ENCODE results near the gene TMIE. TPM values are rescaled to one million over a fixed set of nuclear protein-coding genes. Genes with fewer than 3 reads are reported as not detected.

Gene TMIE
- polyA plus RNA-seq, 1 donor (not counting 4 experiments of a cell fraction or from before 2014, with no cell fraction given) = 0.07 TPM

GRCh38 chr3:46695962-46696894 is 5.0 kb upstream of the TMIE start:
- no peaks in the 10 kb centered on the region for H3K36me3 ChIP-seq (ENCODE audit: control insufficient read depth in 2 of 2, extremely low read depth in 1 of 2, insufficient read depth in 2 of 2, low read length in 2 of 2)
- no peak overlapping the region for H3K4me2 ChIP-seq (ENCODE audit: control insufficient read depth, extremely low read depth, insufficient read depth, low read depth, low read length)
- H4K20me1 ChIP-seq (ENCODE audit: control insufficient read depth, extremely low read depth, insufficient read depth, low read length) = no peaks in the 10 kb centered on the region
- H3K4me1 ChIP-seq (ENCODE audit: control insufficient read depth, extremely low read depth, insufficient read depth, low read length) = peaks cover 30% of the 10 kb centered on the region
- no peak overlapping the region for H3K9ac ChIP-seq (ENCODE audit: control insufficient read depth, extremely low read depth, insufficient read depth, low read length)
- dilution Hi-C loops (cut with MboI; ENCODE audit: extremely low pct_ligation_motif_present, low sequenced_read_pairs) = no loop called here
- H2AFZ ChIP-seq (ENCODE audit: control insufficient read depth, low read length) = no peak overlapping the region
- H3K79me2 ChIP-seq (ENCODE audit: control insufficient read depth, insufficient read depth, low read length) = peaks cover 4% of the 10 kb centered on the region
- TF ChIP-seq EZH2 (IDR thresholded peaks at IDR 0.05; ENCODE audit: low read length) = no peak
- TF ChIP-seq, protein P1, sequence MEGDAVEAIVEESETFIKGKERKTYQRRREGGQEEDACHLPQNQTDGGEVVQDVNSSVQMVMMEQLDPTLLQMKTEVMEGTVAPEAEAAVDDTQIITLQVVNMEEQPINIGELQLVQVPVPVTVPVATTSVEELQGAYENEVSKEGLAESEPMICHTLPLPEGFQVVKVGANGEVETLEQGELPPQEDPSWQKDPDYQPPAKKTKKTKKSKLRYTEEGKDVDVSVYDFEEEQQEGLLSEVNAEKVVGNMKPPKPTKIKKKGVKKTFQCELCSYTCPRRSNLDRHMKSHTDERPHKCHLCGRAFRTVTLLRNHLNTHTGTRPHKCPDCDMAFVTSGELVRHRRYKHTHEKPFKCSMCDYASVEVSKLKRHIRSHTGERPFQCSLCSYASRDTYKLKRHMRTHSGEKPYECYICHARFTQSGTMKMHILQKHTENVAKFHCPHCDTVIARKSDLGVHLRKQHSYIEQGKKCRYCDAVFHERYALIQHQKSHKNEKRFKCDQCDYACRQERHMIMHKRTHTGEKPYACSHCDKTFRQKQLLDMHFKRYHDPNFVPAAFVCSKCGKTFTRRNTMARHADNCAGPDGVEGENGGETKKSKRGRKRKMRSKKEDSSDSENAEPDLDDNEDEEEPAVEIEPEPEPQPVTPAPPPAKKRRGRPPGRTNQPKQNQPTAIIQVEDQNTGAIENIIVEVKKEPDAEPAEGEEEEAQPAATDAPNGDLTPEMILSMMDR (optimal IDR thresholded peaks at IDR 0.05 in 1 of 3, IDR thresholded peaks at IDR 0.05 in 1 of 3, conservative IDR thresholded peaks at IDR 0.05 in 1 of 3; ENCODE audit: extremely low read depth in 1 of 3, insufficient read depth in 2 of 3, low read length in 3 of 3) = no peak
- no peak overlapping the region for H3K27ac ChIP-seq (ENCODE audit: control insufficient read depth, insufficient read depth, low read length)
- H3K9me1 ChIP-seq (ENCODE audit: control insufficient read depth, extremely low read depth, insufficient read depth, low read length) = no peaks in the 10 kb centered on the region
- no peak for DNase-seq (ENCODE audit: low read depth, low spot score)
- H3K4me3 ChIP-seq (ENCODE audit: control insufficient read depth in 2 of 3, extremely low read depth in 1 of 3, insufficient read depth in 2 of 3, low read depth in 1 of 3, low read length in 3 of 3) = no peak overlapping the region
- no peaks in the 10 kb centered on the region for H3K9me3 ChIP-seq (ENCODE audit: control insufficient read depth, low read depth, low read length)
- peak; percentile 74 for FAIRE-seq
- H3K27me3 ChIP-seq (ENCODE audit: control insufficient read depth, extremely low read depth, insufficient read depth, low read length) = peaks cover 5% of the 10 kb centered on the region

- Histone ChIP-seq H3K9me3 (ENCODE audit: control insufficient read depth, low read depth, low read length) (no peaks in the 10 kb centered on the region), H4K20me1 (ENCODE audit: control insufficient read depth, extremely low read depth, insufficient read depth, low read length) (no peaks in the 10 kb centered on the region), H3K4me2 (ENCODE audit: control insufficient read depth, extremely low read depth, insufficient read depth, low read depth, low read length) (no peak overlapping the region), H3K4me1 (ENCODE audit: control insufficient read depth, extremely low read depth, insufficient read depth, low read length) (peaks cover 12% of the 10 kb centered on the region), H3K27me3 (ENCODE audit: control insufficient read depth, extremely low read depth, insufficient read depth, low read length) (peaks cover 33% of the 10 kb centered on the region), H3K79me2 (ENCODE audit: control insufficient read depth, insufficient read depth, low read length) (no peaks in the 10 kb centered on the region), H3K9me1 (ENCODE audit: control insufficient read depth, extremely low read depth, insufficient read depth, low read length) (no peaks in the 10 kb centered on the region), H3K27ac (ENCODE audit: control insufficient read depth, insufficient read depth, low read length) (no peak overlapping the region), H3K9ac (ENCODE audit: control insufficient read depth, extremely low read depth, insufficient read depth, low read length) (no peak overlapping the region), H3K4me3 (ENCODE audit: control insufficient read depth in 2 of 3, extremely low read depth in 1 of 3, insufficient read depth in 2 of 3, low read depth in 1 of 3, low read length in 3 of 3) (no peak overlapping the region), H2AFZ (ENCODE audit: control insufficient read depth, low read length) (no peak overlapping the region), H3K36me3 (ENCODE audit: control insufficient read depth in 2 of 2, extremely low read depth in 1 of 2, insufficient read depth in 2 of 2, low read length in 2 of 2) (no peaks in the 10 kb centered on the region)
- FAIRE-seq (no peak), DNase-seq (ENCODE audit: low read depth, low spot score) (no peak)
- dilution Hi-C loops (cut with MboI; ENCODE audit: extremely low pct_ligation_motif_present, low sequenced_read_pairs) = no loop called here
- TF ChIP-seq EZH2 (IDR thresholded peaks at IDR 0.05; ENCODE audit: low read length) = no peak
- TF ChIP-seq, protein P1 (optimal IDR thresholded peaks at IDR 0.05 in 1 of 3, IDR thresholded peaks at IDR 0.05 in 1 of 3, conservative IDR thresholded peaks at IDR 0.05 in 1 of 3; ENCODE audit: extremely low read depth in 1 of 3, insufficient read depth in 2 of 3, low read length in 3 of 3) = no peak
Measured at GRCh38 chr3:46699676-46700523, 1.3 kb upstream of the TMIE start.
